Stimulated activated naive CD8-positive, alpha-beta T cell treated with anti-CD3 and anti-CD28 coated beads, Interleukin-15, Interleukin-2, amounts not matched to agents 100 U/mL and 50 U/mL, for 24 hours (primary cell): ENCODE results near the gene RPL13A.

Experiments
- ATAC-seq: fragments of 150-1000 bp; cut with Tn5 transposase; one replicate; pipeline ENCODE4 v1.10.0; 2021
- DNase-seq: peaks from one replicate; pipeline ENCODE4 v3.0.0; 2021

RPL13A gene

GRCh38 chr19:49506575-49507105, 19.2 kb downstream of the RPL13A start:
- ATAC-seq (peak; percentile 77), DNase-seq (peak; percentile 83)

GRCh38 chr19:49507803-49508494, 20.5 kb downstream of the RPL13A start:
- ATAC-seq (no peak), DNase-seq (no peak)

GRCh38 chr19:49512970-49513745, 25.8 kb downstream of the RPL13A start:
- ATAC-seq (peak; percentile 40), DNase-seq (peak; percentile 56)

- no peak for DNase-seq
- ATAC-seq = no peak
Measured at GRCh38 chr19:49513746-49514118, 26.3 kb downstream of the RPL13A start.

- ATAC-seq = no peak
- DNase-seq = no peak
Measured at GRCh38 chr19:49514151-49514550, 26.7 kb downstream of the RPL13A start.

GRCh38 chr19:49515767-49516166, 28.4 kb downstream of the RPL13A start:
- ATAC-seq (no peak), DNase-seq (no peak)

GRCh38 chr19:49518033-49518432, 30.6 kb downstream of the RPL13A start:
- DNase-seq (no peak), ATAC-seq (no peak)

GRCh38 chr19:49520705-49521319, 33.4 kb downstream of the RPL13A start:
- no peak for DNase-seq
- no peak for ATAC-seq

- DNase-seq = no peak
Measured at GRCh38 chr19:49524812-49525455, 37.5 kb downstream of the RPL13A start.

GRCh38 chr19:49528211-49528771, 40.9 kb downstream of the RPL13A start:
- DNase-seq (no peak), ATAC-seq (peak; percentile 11)

More at GRCh38 chr19:49524812-49525455, 37.5 kb downstream of the RPL13A start:
- ATAC-seq = no peak

- DNase-seq = no peak
- no peak for ATAC-seq
Measured at GRCh38 chr19:49530708-49531107, 43.3 kb downstream of the RPL13A start.

- ATAC-seq = peak; percentile 84
- peak; percentile 87 for DNase-seq
Measured at GRCh38 chr19:49533551-49534488, 46.4 kb downstream of the RPL13A start.

GRCh38 chr19:49534632-49535385, 47.4 kb downstream of the RPL13A start:
- ATAC-seq (peak; percentile 26), DNase-seq (no peak)

- ATAC-seq (no peak), DNase-seq (no peak)
Measured at GRCh38 chr19:49536921-49537462, 49.6 kb downstream of the RPL13A start.

GRCh38 chr19:49538643-49539042, 51.2 kb downstream of the RPL13A start:
- DNase-seq (no peak), ATAC-seq (no peak)

GRCh38 chr19:49539192-49539952, 52.0 kb downstream of the RPL13A start:
- no peak for ATAC-seq

More at GRCh38 chr19:49539192-49539952, 52.0 kb downstream of the RPL13A start:
- DNase-seq = no peak
